IgD-negative memory B cell (primary cell): Measurements from ENCODE around the gene TRIM72. TPM values are rescaled to one million over a fixed set of nuclear protein-coding genes. Genes with fewer than 3 reads are reported as not detected.
"Not testable (repeated sequence)": the region's sequence is repeated elsewhere in the genome, so short reads cannot be mapped to it uniquely, and the experiment has no call there.

Source experiments
- H3K27ac Mint-ChIP-seq, 3 donors: one replicate each; pipeline ENCODE4 v1.8.0; 2020 to 2022; ENCODE audit warnings: mild to moderate bottlenecking in 3 of 3, mixed read lengths in 3 of 3, moderate library complexity in 1 of 3
- H3K27me3 Mint-ChIP-seq: one replicate; pipeline ENCODE4 v1.8.0; 2021; ENCODE audit warnings: mixed read lengths
- H3K36me3 Mint-ChIP-seq: one replicate; pipeline ENCODE4 v1.8.0; 2020; ENCODE audit warnings: mild to moderate bottlenecking, mixed read lengths
- H3K4me1 Mint-ChIP-seq, 3 donors: one replicate each; pipeline ENCODE4 v1.8.0; 2020 to 2022; ENCODE audit warnings: mixed read lengths in 3 of 3, mild to moderate bottlenecking in 1 of 3
- H3K4me3 Mint-ChIP-seq, 4 donors: one replicate each; pipeline ENCODE4 v1.8.0; 2020 to 2022; ENCODE audit warnings: mild to moderate bottlenecking in 4 of 4, mixed read lengths in 4 of 4, moderate library complexity in 3 of 4
- H3K9me3 Mint-ChIP-seq, 3 donors: one replicate each; pipeline ENCODE4 v1.8.0; 2020 to 2021; ENCODE audit warnings: mixed read lengths in 3 of 3, mild to moderate bottlenecking in 1 of 3
- polyA plus RNA-seq: library from polyadenylated mRNA; unstranded; fragments of 300-500 nt; fragmentation: Illumina TruSeq; gene quantifications from one replicate; pipeline ENCODE4 v1.2.3, GENCODE V29; 2021

The TRIM72 gene
- polyA plus RNA-seq, 1 donor from 2014 or later = not detected

GRCh38 chr16:31245598-31245997 lies 31.7 kb downstream of the TRIM72 start:
- not testable (repeated sequence) for H3K4me1 Mint-ChIP-seq, H3K27me3 Mint-ChIP-seq, H3K4me3 Mint-ChIP-seq, H3K36me3 Mint-ChIP-seq, H3K27ac Mint-ChIP-seq, H3K9me3 Mint-ChIP-seq

- H3K9me3 Mint-ChIP-seq = no peaks in the 10 kb centered on the region
- H3K27me3 Mint-ChIP-seq = peaks cover 3% of the 10 kb centered on the region
- no peak overlapping the region for H3K27ac Mint-ChIP-seq
- no peaks in the 10 kb centered on the region for H3K36me3 Mint-ChIP-seq
- H3K4me1 Mint-ChIP-seq = peaks cover 7 to 10% (median 9%) of the 10 kb centered on the region in 3 donors
- H3K4me3 Mint-ChIP-seq = no peak overlapping the region
Measured at GRCh38 chr16:31246296-31246695, 32.4 kb downstream of the TRIM72 start.

GRCh38 chr16:31248344-31248743 lies 34.4 kb downstream of the TRIM72 start:
- no peaks in the 10 kb centered on the region for H3K36me3 Mint-ChIP-seq
- H3K4me3 Mint-ChIP-seq = no peak overlapping the region
- H3K27ac Mint-ChIP-seq = no peak overlapping the region
- no peaks in the 10 kb centered on the region for H3K9me3 Mint-ChIP-seq
- peaks cover 10 to 15% (median 14%) of the 10 kb centered on the region in 3 donors for H3K4me1 Mint-ChIP-seq
- H3K27me3 Mint-ChIP-seq = peaks cover 3% of the 10 kb centered on the region

GRCh38 chr16:31250782-31251384 lies 37.0 kb downstream of the TRIM72 start:
- Mint-ChIP-seq H3K4me3 (no peak overlapping the region), H3K9me3 (no peaks in the 10 kb centered on the region), H3K4me1 (peaks cover 8 to 15% (median 15%) of the 10 kb centered on the region in 3 donors), H3K36me3 (no peaks in the 10 kb centered on the region), H3K27ac (no peak overlapping the region), H3K27me3 (peaks cover 1% of the 10 kb centered on the region)

GRCh38 chr16:31251435-31251834 lies 37.5 kb downstream of the TRIM72 start:
- Mint-ChIP-seq H3K4me3 (no peak overlapping the region), H3K36me3 (no peaks in the 10 kb centered on the region), H3K27ac (no peak overlapping the region), H3K4me1 (peaks cover 8 to 15% (median 15%) of the 10 kb centered on the region in 3 donors), H3K27me3 (peaks cover 1% of the 10 kb centered on the region), H3K9me3 (no peaks in the 10 kb centered on the region)

GRCh38 chr16:31253642-31254045 lies 39.7 kb downstream of the TRIM72 start:
- H3K27ac Mint-ChIP-seq = no peak overlapping the region
- H3K4me3 Mint-ChIP-seq = peak overlapping the region in 2 of 4 donors; percentile 33 to 63
- no peaks in the 10 kb centered on the region for H3K36me3 Mint-ChIP-seq
- H3K9me3 Mint-ChIP-seq = no peaks in the 10 kb centered on the region
- H3K4me1 Mint-ChIP-seq = peaks cover 11 to 15% (median 14%) of the 10 kb centered on the region in 3 donors
- H3K27me3 Mint-ChIP-seq = no peaks in the 10 kb centered on the region

- Mint-ChIP-seq H3K27ac (no peak overlapping the region), H3K27me3 (no peaks in the 10 kb centered on the region), H3K9me3 (no peaks in the 10 kb centered on the region), H3K36me3 (no peaks in the 10 kb centered on the region), H3K4me1 (peaks cover 24 to 32% (median 32%) of the 10 kb centered on the region in 3 donors), H3K4me3 (no peak overlapping the region)
Measured at GRCh38 chr16:31256466-31256865, 42.5 kb downstream of the TRIM72 start.

GRCh38 chr16:31258366-31258765 lies 44.4 kb downstream of the TRIM72 start:
- H3K27me3 Mint-ChIP-seq = no peaks in the 10 kb centered on the region
- H3K27ac Mint-ChIP-seq = no peak overlapping the region
- peaks cover 2% of the 10 kb centered on the region for H3K36me3 Mint-ChIP-seq
- H3K9me3 Mint-ChIP-seq = no peaks in the 10 kb centered on the region
- H3K4me1 Mint-ChIP-seq = peaks cover 29 to 39% (median 36%) of the 10 kb centered on the region in 3 donors
- H3K4me3 Mint-ChIP-seq = peak overlapping the region in 1 of 4 donors; percentile 60

- Mint-ChIP-seq H3K4me1 (peaks cover 28 to 37% (median 36%) of the 10 kb centered on the region in 3 donors), H3K27me3 (no peaks in the 10 kb centered on the region), H3K27ac (peak overlapping the region in 2 of 3 donors; percentile 74 to 75), H3K9me3 (no peaks in the 10 kb centered on the region), H3K4me3 (peak overlapping the region; percentile 77 to 96 (median 92)), H3K36me3 (peaks cover 5% of the 10 kb centered on the region)
Measured at GRCh38 chr16:31260136-31260931, 46.4 kb downstream of the TRIM72 start.

- Mint-ChIP-seq H3K9me3 (no peaks in the 10 kb centered on the region), H3K36me3 (peaks cover 6% of the 10 kb centered on the region), H3K4me1 (peaks cover 33 to 46% (median 39%) of the 10 kb centered on the region in 3 donors), H3K27me3 (no peaks in the 10 kb centered on the region), H3K4me3 (peak overlapping the region in 3 of 4 donors; percentile 57 to 77 (median 68)), H3K27ac (no peak overlapping the region)
Measured at GRCh38 chr16:31262084-31262483, 48.2 kb downstream of the TRIM72 start.

- H3K4me1 Mint-ChIP-seq = peaks cover 25 to 43% (median 33%) of the 10 kb centered on the region in 3 donors
- peak overlapping the region; percentile 77 to 96 (median 92) for H3K27ac Mint-ChIP-seq
- H3K36me3 Mint-ChIP-seq = peaks cover 17% of the 10 kb centered on the region
- H3K9me3 Mint-ChIP-seq = no peaks in the 10 kb centered on the region
- H3K27me3 Mint-ChIP-seq = no peaks in the 10 kb centered on the region
- peak overlapping the region; percentile 67 to 93 (median 78) for H3K4me3 Mint-ChIP-seq
Measured at GRCh38 chr16:31265329-31266245, 51.7 kb downstream of the TRIM72 start.

- H3K4me1 Mint-ChIP-seq = peaks cover 20 to 33% (median 27%) of the 10 kb centered on the region in 3 donors
- H3K27me3 Mint-ChIP-seq = no peaks in the 10 kb centered on the region
- H3K9me3 Mint-ChIP-seq = no peaks in the 10 kb centered on the region
- peak overlapping the region in 2 of 3 donors; percentile 39 to 46 for H3K27ac Mint-ChIP-seq
- H3K36me3 Mint-ChIP-seq = peaks cover 17% of the 10 kb centered on the region
- H3K4me3 Mint-ChIP-seq = peak overlapping the region in 2 of 4 donors; percentile 37 to 60
Measured at GRCh38 chr16:31267332-31268032, 53.6 kb downstream of the TRIM72 start.

GRCh38 chr16:31268033-31268365 lies 54.1 kb downstream of the TRIM72 start:
- H3K9me3 Mint-ChIP-seq = no peaks in the 10 kb centered on the region

GRCh38 chr16:31268891-31269290 lies 55.0 kb downstream of the TRIM72 start:
- Mint-ChIP-seq H3K27ac (peak overlapping the region in 1 of 3 donors; percentile 2), H3K4me3 (no peak overlapping the region), H3K36me3 (peaks cover 18% of the 10 kb centered on the region), H3K4me1 (peaks cover 14 to 24% (median 18%) of the 10 kb centered on the region in 3 donors), H3K9me3 (no peaks in the 10 kb centered on the region), H3K27me3 (no peaks in the 10 kb centered on the region)

More at GRCh38 chr16:31268033-31268365, 54.1 kb downstream of the TRIM72 start:
- Mint-ChIP-seq H3K4me1 (peaks cover 19 to 29% (median 23%) of the 10 kb centered on the region in 3 donors), H3K36me3 (peaks cover 16% of the 10 kb centered on the region), H3K4me3 (peak overlapping the region in 1 of 4 donors; percentile 60), H3K27me3 (no peaks in the 10 kb centered on the region), H3K27ac (no peak overlapping the region)
